NCI-H69 (cell line): Measurements from ENCODE around the gene PIERCE2.
"Not testable (repeated sequence)": the region's sequence is repeated elsewhere in the genome, so short reads cannot be mapped to it uniquely, and the experiment has no call there.

Experiments
- DNase-seq: peaks from one replicate; lab custom pipeline; 2025; lab: John Stamatoyannopoulos, UW

PIERCE2 gene

GRCh38 chr15:55408012-55408928 lies at the start of gene PIERCE2, which contains the start of gene CCPG1:
Gene PIERCE2, plus strand, starts transcription at chr15:55408495. Its CDS starts 274 bp downstream, at chr15:55408769.
Gene CCPG1, minus strand, starts transcription at chr15:55408359. Its CDS starts 18,935 bp downstream, at chr15:55389424.
- peak; percentile 99 for DNase-seq

- no peak for DNase-seq
These were observed 48.0 kb upstream of the PIERCE2 start for GRCh38 chr15:55360256-55360655.

GRCh38 chr15:55361048-55361447 lies 47.2 kb upstream of the PIERCE2 start:
- DNase-seq: no peak

GRCh38 chr15:55362641-55363040 lies 45.7 kb upstream of the PIERCE2 start:
- DNase-seq: no peak

GRCh38 chr15:55366981-55367380 lies 41.3 kb upstream of the PIERCE2 start:
- DNase-seq: no peak

- DNase-seq: no peak
These were observed 35.4 kb upstream of the PIERCE2 start for GRCh38 chr15:55372701-55373440.

GRCh38 chr15:55379095-55379494 lies 29.2 kb upstream of the PIERCE2 start:
- no peak for DNase-seq

- no peak for DNase-seq
These were observed 26.7 kb upstream of the PIERCE2 start for GRCh38 chr15:55381595-55381994.

GRCh38 chr15:55383687-55384086 lies 24.6 kb upstream of the PIERCE2 start:
- no peak for DNase-seq

GRCh38 chr15:55387027-55387426 lies 21.3 kb upstream of the PIERCE2 start:
- no peak for DNase-seq

GRCh38 chr15:55389264-55389607 lies 19.1 kb upstream of the PIERCE2 start:
- DNase-seq: no peak

- no peak for DNase-seq
These were observed 13.6 kb upstream of the PIERCE2 start for GRCh38 chr15:55394694-55395093.

- DNase-seq: no peak
These were observed 10.1 kb upstream of the PIERCE2 start for GRCh38 chr15:55398243-55398642.

- DNase-seq: not testable (repeated sequence)
These were observed 8.2 kb upstream of the PIERCE2 start for GRCh38 chr15:55400050-55400449.

- DNase-seq: no peak
These were observed 6.5 kb upstream of the PIERCE2 start for GRCh38 chr15:55401786-55402246.

- DNase-seq: no peak
These were observed 5.6 kb upstream of the PIERCE2 start for GRCh38 chr15:55402707-55403106.

- peak; percentile 36 for DNase-seq
These were observed 4.8 kb upstream of the PIERCE2 start for GRCh38 chr15:55403531-55403930.

- DNase-seq: no peak
These were observed 740 bp upstream of the PIERCE2 start for GRCh38 chr15:55407498-55408011.

GRCh38 chr15:55408976-55409375 lies 681 bp downstream of the PIERCE2 start:
- DNase-seq: not testable (repeated sequence)

- DNase-seq: not testable (repeated sequence)
These were observed 9.4 kb downstream of the PIERCE2 start for GRCh38 chr15:55417678-55418077.

- DNase-seq: no peak
These were observed 12.0 kb downstream of the PIERCE2 start for GRCh38 chr15:55420171-55420866.

GRCh38 chr15:55422089-55422488 lies 13.8 kb downstream of the PIERCE2 start:
- DNase-seq: no peak
